Amniotic epithelial cell (primary cell): ENCODE data around the gene PROKR1.
"Not testable (repeated sequence)": the region's sequence is repeated elsewhere in the genome, so short reads cannot be mapped to it uniquely, and the experiment has no call there.

ENCODE experiments used
- DNase-seq: peaks from one replicate; pipeline ENCODE4 v3.0.0-alpha.2; 2010; ENCODE audit warnings: low read depth

Gene PROKR1

DNA sequence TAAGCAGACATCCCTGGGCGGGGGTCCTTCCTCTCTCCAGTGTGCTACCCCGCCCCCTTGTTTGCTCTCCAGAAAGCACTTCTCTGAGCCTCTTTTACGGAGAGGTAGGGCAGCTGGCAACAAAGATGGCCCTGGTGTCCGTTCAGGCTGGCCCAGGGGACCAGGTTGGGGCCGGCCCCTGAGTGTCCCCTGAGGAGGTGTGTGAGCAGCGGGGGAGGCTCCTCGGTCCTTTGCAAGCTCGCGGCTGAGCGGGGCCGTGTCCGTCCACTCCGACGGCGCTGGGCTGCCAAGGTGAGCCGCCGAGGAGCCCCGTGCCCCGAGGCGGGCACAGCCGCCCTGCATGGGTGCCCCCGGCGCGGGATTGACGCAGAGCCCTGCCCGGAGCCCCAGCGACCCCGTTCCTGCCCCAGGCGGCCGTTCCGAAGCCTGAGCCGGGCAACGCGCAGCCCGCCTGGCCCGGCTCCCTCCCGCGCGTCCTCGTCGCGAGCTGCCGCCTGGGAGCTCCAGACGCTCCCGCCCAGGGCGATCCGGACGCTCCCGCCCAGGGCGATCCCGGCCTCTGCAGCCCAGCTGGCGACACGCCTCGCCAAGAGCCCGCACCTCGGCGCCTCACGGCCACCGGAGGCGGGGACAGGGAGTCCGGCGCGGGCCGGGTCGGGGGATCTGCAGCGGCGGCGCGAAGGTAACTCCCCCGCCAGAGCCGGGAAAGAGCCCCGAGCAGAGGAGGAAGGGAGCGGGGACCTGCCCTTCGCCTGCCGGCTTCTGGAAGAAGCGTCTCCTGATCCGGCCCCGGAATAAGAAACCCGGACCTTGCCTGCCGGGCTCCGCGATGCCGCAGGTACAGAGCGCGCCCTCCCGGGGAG, at the start of gene PROKR1:
PROKR1 (plus strand) TSS at position 569 of the 863 bp plus-strand sequence. CDS start 2,243 bp downstream, outside the sequence.
- no peak for DNase-seq

DNA sequence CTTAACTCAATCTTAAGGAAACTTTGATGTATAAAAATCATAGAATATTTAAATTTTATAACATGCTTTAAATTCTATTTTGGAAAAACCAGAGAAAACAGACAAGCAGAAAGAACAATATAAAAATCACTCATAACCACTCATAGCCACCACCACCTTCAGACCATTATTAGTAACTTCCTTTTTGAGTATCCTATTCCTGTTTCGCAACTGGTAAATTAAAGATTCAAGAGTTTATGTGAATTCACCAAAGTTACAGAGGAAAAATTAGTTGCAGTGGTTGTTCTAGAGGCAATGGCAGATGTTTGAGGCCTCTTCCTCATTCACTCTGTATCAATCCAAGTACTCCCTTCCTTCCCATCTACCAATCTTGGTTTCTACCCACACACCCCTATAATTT, 49.3 kb upstream of the PROKR1 start:
- DNase-seq = no peak

DNA sequence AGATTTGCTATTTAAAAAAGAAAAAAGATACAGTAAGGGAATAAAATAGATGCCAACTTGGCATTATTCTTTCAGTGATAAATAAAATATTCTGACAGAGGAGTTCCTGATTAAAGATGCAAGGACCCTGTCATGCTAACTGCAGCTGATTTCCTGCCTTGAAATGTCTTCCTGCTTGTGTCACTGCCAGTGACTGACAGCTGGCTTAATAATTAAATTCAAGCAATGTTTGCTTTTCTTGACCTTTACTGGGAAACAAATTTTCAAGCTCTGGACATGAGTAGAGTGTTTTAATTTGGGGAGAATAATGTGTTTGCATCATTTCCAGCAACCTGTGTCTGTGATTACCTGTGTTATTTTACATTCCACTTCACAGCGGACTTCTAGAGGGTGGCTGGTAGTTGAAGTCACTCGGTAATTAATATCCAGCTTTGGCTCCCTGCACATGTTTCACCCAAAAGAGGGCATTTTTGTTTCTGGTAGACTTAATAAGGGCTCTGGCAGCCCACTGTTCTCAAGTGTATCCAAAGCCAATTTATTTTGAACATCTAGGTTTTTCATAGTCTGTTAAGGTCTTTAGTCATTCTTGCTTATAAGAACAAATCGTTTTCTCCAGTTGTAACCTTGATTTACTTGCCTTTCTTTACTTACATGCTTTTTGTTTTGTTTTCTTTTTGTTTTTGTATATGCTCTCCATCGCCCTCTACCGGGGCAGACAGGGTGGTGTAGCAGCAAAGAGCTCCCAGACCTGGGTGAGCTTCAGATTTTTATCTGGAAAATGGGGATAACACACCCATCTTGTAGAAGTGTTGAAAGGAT, 48.5 kb upstream of the PROKR1 start:
- peak; percentile 48 for DNase-seq

DNA sequence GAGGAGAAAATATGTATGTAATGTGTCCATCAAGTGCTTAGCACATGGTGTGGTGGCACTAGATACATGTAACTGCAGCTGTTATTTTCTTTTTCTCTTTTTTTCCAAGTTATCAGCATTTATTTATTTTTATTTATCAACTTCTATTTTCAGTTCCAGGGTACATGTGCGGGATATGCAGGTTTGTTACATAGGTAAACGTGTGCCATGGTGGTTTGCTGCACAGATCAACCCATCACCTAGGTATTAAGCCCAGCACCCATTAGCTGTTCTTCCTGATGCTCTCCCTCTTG, 47.9 kb upstream of the PROKR1 start:
- not testable (repeated sequence) for DNase-seq

DNA sequence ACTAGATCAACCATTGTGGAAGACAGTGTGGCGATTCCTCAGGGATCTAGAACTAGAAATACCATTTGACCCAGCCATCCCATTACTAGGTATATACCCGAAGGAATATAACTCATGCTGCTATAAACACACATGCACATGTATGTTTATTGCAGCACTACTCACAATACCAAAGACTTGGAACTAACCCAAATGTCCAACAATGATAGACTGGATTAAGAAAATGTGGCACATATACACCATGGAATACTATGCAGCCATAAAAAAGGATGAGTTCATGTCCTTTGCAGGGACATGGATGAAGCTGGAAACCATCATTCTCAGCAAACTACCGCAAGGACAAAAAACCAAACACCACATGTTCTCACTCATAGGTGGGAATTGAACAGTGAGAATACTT, 42.9 kb upstream of the PROKR1 start:
- DNase-seq = not testable (repeated sequence)

DNA sequence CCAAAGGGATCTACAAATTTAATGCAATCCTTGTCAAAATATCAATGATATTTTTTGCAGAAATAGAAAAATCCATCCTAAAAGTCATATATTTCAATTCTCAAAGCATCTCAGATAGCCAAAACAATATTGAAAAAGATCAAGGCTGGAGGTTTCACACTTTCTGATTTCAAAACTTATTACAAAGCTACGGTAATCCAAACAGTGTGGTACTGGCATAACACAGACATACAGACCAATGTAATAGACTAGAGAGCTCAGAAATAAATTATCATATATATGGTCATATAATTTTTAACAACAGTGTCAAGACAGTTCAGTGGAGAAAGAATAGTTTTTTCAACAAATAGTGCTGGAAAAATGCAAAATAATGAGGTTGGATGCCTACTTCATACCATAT, 40.3 kb upstream of the PROKR1 start:
- no peak for DNase-seq

DNA sequence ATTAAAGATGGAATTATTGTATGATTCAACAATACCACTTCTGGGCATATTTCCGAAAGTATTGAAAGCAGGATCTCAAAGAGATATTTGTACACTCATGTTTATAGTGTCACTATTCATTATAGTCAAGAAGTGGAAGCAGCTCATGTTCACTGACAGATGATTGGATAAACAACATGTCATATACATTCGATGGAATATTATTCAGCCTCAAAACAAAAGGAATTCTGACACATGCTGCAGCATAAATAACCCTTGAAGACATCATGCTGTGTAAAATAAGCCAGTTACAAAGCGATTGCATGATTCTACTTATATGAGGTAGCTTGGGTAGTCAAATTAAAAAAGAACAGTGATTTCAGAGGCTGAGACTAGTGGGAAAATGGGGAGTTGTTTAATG, 39.3 kb upstream of the PROKR1 start:
- DNase-seq = no peak

- no peak for DNase-seq
Measured at GRCh38 chr2:68605939-68606338, 37.4 kb upstream of the PROKR1 start.

GRCh38 chr2:68606759-68607158, 36.6 kb upstream of the PROKR1 start:
- no peak for DNase-seq

DNA sequence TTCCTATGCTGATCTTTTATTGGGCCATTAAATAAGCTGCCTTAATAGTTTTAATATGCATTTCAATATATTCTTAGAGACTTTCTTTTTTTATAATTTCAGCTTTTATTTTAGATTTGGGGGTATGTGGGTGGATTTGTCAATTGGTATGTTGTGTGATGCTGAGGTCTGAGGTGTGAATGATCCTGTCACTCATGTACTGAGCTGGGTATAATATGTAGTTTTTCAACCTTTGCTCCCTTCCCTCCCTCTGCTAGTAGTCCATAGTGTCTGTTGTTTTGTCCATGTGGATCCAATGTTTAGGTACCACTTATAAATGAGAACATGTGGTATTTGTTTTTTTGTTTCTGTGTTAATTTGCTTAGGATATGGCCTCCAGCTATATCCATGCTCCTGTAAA, 35.5 kb upstream of the PROKR1 start:
- no peak for DNase-seq

- DNase-seq = no peak
Measured at GRCh38 chr2:68612765-68613519, 30.4 kb upstream of the PROKR1 start.

GRCh38 chr2:68620772-68621171, 22.6 kb upstream of the PROKR1 start:
- DNase-seq = peak; percentile 37

- DNase-seq = no peak
Measured at GRCh38 chr2:68623820-68624219, 19.6 kb upstream of the PROKR1 start.

- no peak for DNase-seq
Measured at GRCh38 chr2:68627615-68628014, 15.8 kb upstream of the PROKR1 start.

DNA sequence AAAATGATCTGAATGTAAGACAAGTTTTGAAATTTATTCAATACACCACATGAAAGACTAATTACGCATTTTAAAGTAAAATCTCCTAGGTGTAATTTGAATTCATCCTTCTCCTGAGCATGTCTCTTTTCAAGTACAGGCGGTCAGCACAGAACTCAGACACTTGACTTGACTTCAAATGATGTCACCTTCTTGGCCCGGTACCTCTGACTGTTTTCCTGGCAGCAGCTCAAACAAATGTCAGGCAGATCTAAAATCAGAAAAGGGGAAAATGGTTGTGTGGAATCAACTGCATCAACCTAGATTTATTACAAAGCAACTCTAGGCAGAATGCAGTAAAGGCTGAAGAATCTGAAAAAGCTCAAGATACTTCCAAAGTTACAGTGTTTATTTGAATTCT, 11.4 kb upstream of the PROKR1 start:
- DNase-seq = no peak

- DNase-seq = no peak
Measured at GRCh38 chr2:68637047-68637446, 6.3 kb upstream of the PROKR1 start.

DNA sequence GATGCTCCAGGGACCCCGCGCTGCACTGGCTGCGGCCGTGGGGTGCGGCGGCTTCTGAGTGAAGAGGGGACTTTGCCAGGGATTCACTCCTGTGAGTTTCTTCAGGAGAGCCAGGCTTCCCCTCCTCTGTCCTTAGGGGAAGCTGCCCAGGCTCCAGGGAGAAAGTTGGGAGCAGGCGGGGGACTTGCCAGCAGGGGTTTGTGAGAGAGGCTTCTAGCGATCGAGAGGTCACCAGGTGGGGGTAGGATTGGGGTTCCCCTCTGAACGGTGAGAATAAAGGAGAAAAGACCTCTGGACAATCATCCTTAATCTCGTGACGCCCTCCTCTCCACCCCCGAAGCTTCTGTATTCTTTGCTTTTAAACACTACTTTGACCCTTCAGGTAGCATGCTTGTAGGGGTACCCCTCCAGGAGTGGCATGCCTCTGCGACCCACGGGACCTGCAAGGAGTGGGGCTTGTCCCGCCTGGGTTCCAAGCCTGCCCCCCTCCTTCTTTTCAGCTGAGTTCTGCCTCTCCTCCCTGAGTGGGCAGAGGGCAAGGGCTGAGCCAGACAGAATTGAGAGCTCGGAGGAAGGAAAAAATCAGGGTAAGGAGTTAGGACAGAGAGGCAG, 601 bp downstream of the PROKR1 start:
- DNase-seq = no peak

DNA sequence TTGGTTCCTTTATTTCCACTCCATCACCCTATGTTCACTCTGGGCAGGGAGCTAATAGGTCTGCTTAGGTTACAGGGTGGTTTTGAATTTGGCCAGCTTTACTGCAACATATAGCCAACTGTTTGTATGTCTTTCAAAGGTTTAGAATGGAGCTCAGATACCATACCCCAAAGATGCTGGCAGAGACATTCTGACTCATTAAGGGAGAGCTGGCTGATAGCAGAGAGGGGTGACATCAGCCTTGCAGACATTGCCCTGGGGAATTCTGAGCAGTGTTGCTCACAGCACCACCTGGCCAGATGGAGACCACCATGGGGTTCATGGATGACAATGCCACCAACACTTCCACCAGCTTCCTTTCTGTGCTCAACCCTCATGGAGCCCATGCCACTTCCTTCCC, 2.1 kb downstream of the PROKR1 start:
- DNase-seq = no peak

DNA sequence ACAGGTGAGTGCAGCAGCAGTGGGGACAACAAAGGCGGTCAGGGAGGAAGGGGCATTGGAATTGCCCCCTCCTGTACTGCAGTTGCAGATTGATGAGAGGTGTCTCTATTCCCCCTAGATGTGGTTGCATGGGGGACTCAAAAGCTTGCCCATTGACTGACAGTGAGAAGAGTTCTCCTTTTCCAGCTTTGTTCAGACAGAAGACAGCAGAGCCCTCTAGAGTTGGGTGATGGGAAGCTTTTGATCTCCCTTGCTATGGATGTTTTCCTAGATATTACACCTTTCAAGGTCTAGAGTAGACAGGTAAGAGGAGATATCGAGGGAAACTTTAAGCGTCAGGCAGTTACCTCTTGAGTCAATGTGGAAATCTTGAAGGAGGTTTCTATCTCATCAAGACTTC, 2.9 kb downstream of the PROKR1 start:
- DNase-seq = peak; percentile 5

- DNase-seq = no peak
Measured at GRCh38 chr2:68650645-68651044, 7.3 kb downstream of the PROKR1 start.

- peak; percentile 12 for DNase-seq
Measured at GRCh38 chr2:68653034-68653433, 9.7 kb downstream of the PROKR1 start.

DNA sequence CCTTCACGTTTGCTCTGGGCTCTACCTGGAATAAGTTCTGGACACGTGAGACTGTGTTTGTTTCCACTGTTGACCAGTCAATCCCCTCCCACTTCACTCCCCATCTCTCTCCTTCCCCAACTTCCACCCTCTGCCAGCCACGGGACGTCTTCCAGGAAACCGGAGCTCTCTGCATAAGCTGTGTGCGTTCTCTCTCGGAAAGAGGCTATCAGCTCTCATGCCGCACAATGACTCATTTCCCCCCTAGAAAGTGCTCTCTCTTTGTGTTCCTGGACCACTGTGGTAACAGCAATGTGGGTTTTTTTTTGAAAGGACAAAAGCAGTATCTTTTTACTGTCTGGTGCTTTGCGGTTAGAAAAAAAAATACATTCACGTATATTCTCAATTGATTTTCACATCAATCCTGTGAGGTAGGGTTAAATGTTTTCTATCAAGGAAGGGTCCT, 10.2 kb downstream of the PROKR1 start:
- peak; percentile 73 for DNase-seq
